Measurements from ENCODE around the gene MRPL58. TPM values are rescaled to one million over a fixed set of nuclear protein-coding genes. Genes with fewer than 3 reads are reported as not detected.
"Not testable (repeated sequence)": the region's sequence is repeated elsewhere in the genome, so short reads cannot be mapped to it uniquely, and the experiment has no call there.

MRPL58 gene
- total and polyA plus RNA-seq, 2 experiments from 2014 or later = 38.0 to 66.7 TPM

- no peaks in the 10 kb centered on the region for H3K79me2 ChIP-seq (replicated peaks; ENCODE audit: insufficient read depth)
- Mint-ChIP-seq H3K9me3 (no peaks in the 10 kb centered on the region; the same call in 2 of the 3 replicates), H3K4me3 (no peak overlapping the region; the same call in 2 of the 3 replicates), H3K4me1 (peaks cover 11% of the 10 kb centered on the region), H3K36me3 (ENCODE audit: low read depth) (no peaks in the 10 kb centered on the region; the same call in 2 of the 3 replicates), H3K27me3 (ENCODE audit: insufficient read depth, low read depth, poor library complexity) (peaks cover 32% of the 10 kb centered on the region), H3K27ac (no peak overlapping the region)
- H3K36me3 ChIP-seq (ENCODE audit: insufficient read depth) = no peaks in the 10 kb centered on the region
- H3K27ac ChIP-seq (ENCODE audit: low read depth) = no peak overlapping the region
- ATAC-seq = peak; percentile 10
- H2AFZ ChIP-seq = no peak overlapping the region
- peaks cover 8% of the 10 kb centered on the region; the same call in 1 of the 2 replicates for H3K4me1 ChIP-seq (ENCODE audit: insufficient read depth)
- no peaks in the 10 kb centered on the region for H4K20me1 ChIP-seq (replicated peaks; ENCODE audit: insufficient read depth)
- DNase-seq (ENCODE audit: low spot score) = no peak
- no peaks in the 10 kb centered on the region for H3K9me2 ChIP-seq (ENCODE audit: insufficient read depth)
- no peaks in the 10 kb centered on the region for H3F3A ChIP-seq (replicated peaks; ENCODE audit: low read depth)
- peaks cover 24% of the 10 kb centered on the region for H3K27me3 ChIP-seq (ENCODE audit: insufficient read depth)
- no peak overlapping the region for H3K4me3 ChIP-seq
- H3K4me2 ChIP-seq = no peak overlapping the region
- no peak for TF ChIP-seq NANOG (IDR thresholded peaks at IDR 0.05; ENCODE audit: borderline replicate concordance)
- TF ChIP-seq ZNF114 (CRISPR knock-in tag; IDR thresholded peaks at IDR 0.05) = no peak
Observed at GRCh38 chr17:74968361-74968780, 44.1 kb upstream of the MRPL58 start.

DNA sequence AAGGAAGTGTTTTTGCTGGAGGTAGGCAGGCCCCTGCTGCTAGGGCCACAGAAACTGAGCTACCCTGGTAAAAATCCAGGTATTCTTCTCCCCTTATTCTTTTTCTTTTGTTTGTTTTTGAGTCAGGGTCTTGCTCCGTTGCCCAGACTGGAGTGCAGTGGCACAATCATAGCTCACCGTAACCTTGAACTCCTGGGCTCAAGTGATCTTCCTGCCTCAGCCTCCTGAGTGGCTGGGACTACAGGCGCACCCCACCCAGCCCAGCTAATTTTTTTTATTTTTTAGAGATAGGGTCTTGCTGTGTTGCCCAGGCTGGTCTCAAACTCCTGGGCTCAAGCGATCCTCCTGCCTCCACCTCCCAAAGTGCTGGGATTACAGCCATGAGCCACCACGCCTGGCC lies 43.0 kb upstream of the MRPL58 start:
- not testable (repeated sequence) for H3K9me3 Mint-ChIP-seq; DNase-seq (ENCODE audit: low spot score); H3K27ac ChIP-seq (ENCODE audit: low read depth); H3K27ac Mint-ChIP-seq; H3F3A ChIP-seq (replicated peaks; ENCODE audit: low read depth); H3K79me2 ChIP-seq (replicated peaks; ENCODE audit: insufficient read depth); ATAC-seq; H2AFZ ChIP-seq; H3K4me1 ChIP-seq (ENCODE audit: insufficient read depth); H3K36me3 ChIP-seq (ENCODE audit: insufficient read depth); H3K4me3 Mint-ChIP-seq; H3K4me3 ChIP-seq; H3K9me2 ChIP-seq (ENCODE audit: insufficient read depth); H3K4me2 ChIP-seq; H3K36me3 Mint-ChIP-seq (ENCODE audit: low read depth); H4K20me1 ChIP-seq (replicated peaks; ENCODE audit: insufficient read depth)
- peaks cover 36% of the 10 kb centered on the region for H3K27me3 ChIP-seq (ENCODE audit: insufficient read depth)
- Mint-ChIP-seq H3K4me1 (peaks cover 11% of the 10 kb centered on the region), H3K27me3 (ENCODE audit: insufficient read depth, low read depth, poor library complexity) (peaks cover 44% of the 10 kb centered on the region)

DNA sequence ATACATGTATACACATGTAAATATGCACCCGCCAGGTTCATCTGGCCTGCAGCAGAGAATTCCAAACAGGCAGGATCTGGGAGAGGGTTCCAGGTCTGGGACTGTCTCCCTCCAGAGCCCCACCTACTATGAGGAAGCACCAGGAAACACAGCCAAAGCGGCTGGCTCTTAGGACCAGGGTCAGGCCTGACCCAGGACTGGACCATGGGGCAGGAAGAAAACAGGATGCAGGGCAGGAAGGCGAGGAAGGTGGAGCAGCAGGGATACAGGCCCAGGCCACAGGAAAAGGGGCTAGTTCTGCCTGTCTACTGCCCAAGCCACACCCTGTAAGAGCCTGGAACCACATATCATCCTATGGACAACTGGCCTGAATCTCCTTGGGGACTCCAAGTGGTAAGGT lies 42.1 kb upstream of the MRPL58 start:
- Mint-ChIP-seq H3K36me3 (ENCODE audit: low read depth) (no peaks in the 10 kb centered on the region; the same call in 2 of the 3 replicates), H3K27ac (no peak overlapping the region), H3K4me1 (peaks cover 11% of the 10 kb centered on the region), H3K27me3 (ENCODE audit: insufficient read depth, low read depth, poor library complexity) (peaks cover 52% of the 10 kb centered on the region), H3K9me3 (no peaks in the 10 kb centered on the region; the same call in 2 of the 3 replicates), H3K4me3 (no peak overlapping the region)
- no peaks in the 10 kb centered on the region for H4K20me1 ChIP-seq (replicated peaks; ENCODE audit: insufficient read depth)
- no peaks in the 10 kb centered on the region for H3F3A ChIP-seq (replicated peaks; ENCODE audit: low read depth)
- peaks cover 8% of the 10 kb centered on the region; the same call in 1 of the 2 replicates for H3K4me1 ChIP-seq (ENCODE audit: insufficient read depth)
- H3K27me3 ChIP-seq (ENCODE audit: insufficient read depth) = peaks cover 45% of the 10 kb centered on the region
- H3K4me2 ChIP-seq = no peak overlapping the region
- no peaks in the 10 kb centered on the region for H3K9me2 ChIP-seq (ENCODE audit: insufficient read depth)
- no peak for DNase-seq (ENCODE audit: low spot score)
- H3K36me3 ChIP-seq (ENCODE audit: insufficient read depth) = no peaks in the 10 kb centered on the region
- H3K4me3 ChIP-seq = no peak overlapping the region
- no peak for ATAC-seq
- H2AFZ ChIP-seq = no peak overlapping the region
- no peaks in the 10 kb centered on the region for H3K79me2 ChIP-seq (replicated peaks; ENCODE audit: insufficient read depth)
- no peak overlapping the region for H3K27ac ChIP-seq (ENCODE audit: low read depth)
- TF ChIP-seq ETS1 (IDR thresholded peaks at IDR 0.05) (no peak), ZNF114 (CRISPR knock-in tag; IDR thresholded peaks at IDR 0.05) (no peak), JUNB (IDR thresholded peaks at IDR 0.05; ENCODE audit: unreplicated experiment) (no peak), ZNF462 (CRISPR knock-in tag; IDR thresholded peaks at IDR 0.05) (no peak), CTCF (conservative IDR thresholded peaks at IDR 0.05; ENCODE audit: low read depth in 2 of 2) (no peak), STAT1 (IDR thresholded peaks at IDR 0.05; ENCODE audit: unreplicated experiment) (no peak)
